ENCODE data around the gene DNAAF1.
A peak's percentile ranks its signal among the peaks of the same experiment; 100 is the strongest.
"Not testable (repeated sequence)": the region's sequence is repeated elsewhere in the genome, so short reads cannot be mapped to it uniquely, and the experiment has no call there.

DNAAF1 gene

GRCh38 chr16:84111949-84112348, 33.2 kb upstream of the DNAAF1 start:
- Mint-ChIP-seq H3K4me1 (ENCODE audit: low read depth in 2 of 2) (peaks cover 27 to 33% of the 10 kb centered on the region in 2 donors), H3K36me3 (ENCODE audit: insufficient read depth) (peaks cover 44% of the 10 kb centered on the region)
- H3K9me3 Mint-ChIP-seq; H3K27me3 Mint-ChIP-seq; ATAC-seq (replicated peaks); DNase-seq; H3K4me3 Mint-ChIP-seq; H3K27ac Mint-ChIP-seq: not testable (repeated sequence)

GRCh38 chr16:84115919-84116719, 29.0 kb upstream of the DNAAF1 start:
- peaks cover 26% of the 10 kb centered on the region for H3K36me3 Mint-ChIP-seq (ENCODE audit: insufficient read depth)
- ATAC-seq (replicated peaks) (peak; percentile 58), DNase-seq (peak in 2 of 3 experiments; percentile 43 to 49)
- H3K9me3 Mint-ChIP-seq = no peaks in the 10 kb centered on the region
- no peaks in the 10 kb centered on the region for H3K27me3 Mint-ChIP-seq
- peaks cover 14 to 22% of the 10 kb centered on the region in 2 donors for H3K4me1 Mint-ChIP-seq (ENCODE audit: low read depth in 2 of 2)
- H3K4me3 Mint-ChIP-seq = peak overlapping the region; percentile 90 to 92
- H3K27ac Mint-ChIP-seq = peak overlapping the region; percentile 93 to 98

DNA sequence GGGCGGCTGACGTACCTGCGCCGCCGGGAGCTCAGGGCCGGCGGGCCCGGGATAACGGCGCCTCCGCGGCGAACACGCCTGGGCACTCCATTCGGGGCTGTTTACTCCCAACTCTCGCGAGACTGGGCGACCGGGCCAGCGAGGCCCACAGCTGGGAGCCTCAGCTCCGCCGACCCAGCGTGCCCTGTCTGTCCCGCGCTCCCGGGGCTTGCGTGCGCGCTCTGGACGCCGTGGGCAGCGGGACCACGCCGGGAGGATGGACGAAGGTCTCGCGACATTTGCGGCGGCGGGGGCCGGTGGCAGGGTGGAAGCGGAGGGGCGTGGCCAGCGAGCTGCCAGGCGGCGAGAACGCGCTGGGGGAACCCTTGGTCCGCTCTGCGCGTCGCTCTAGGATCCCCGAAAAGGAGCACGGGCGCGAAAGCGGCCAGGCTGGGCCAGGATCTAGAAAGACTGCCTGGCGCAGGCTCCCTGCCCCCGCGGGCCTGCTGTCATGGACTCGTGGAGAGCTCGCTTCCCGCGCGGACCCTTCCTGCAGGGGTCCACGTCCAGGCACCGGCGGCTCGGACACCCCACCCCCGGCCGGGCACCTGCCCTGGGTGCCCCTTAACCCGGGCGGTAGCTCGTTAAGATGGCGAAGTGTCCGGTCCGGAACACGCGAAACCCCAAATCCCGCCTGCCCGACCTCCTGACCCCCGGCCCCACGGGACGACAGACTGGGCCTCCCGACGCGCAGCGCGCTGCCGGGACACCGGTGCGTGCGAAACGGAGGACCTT, 28.2 kb upstream of the DNAAF1 start, which contains the start of gene MBTPS1:
Gene MBTPS1, minus strand, starts transcription at position 223 of the 774 bp plus-strand sequence. CDS start 15,159 bp downstream, outside the sequence.
- Mint-ChIP-seq H3K36me3 (ENCODE audit: insufficient read depth) (peaks cover 21% of the 10 kb centered on the region), H3K27me3 (no peaks in the 10 kb centered on the region), H3K9me3 (no peaks in the 10 kb centered on the region), H3K4me3 (peak within 1 kb of the TSS; percentile 90 to 92), H3K27ac (peak within 1 kb of the TSS; percentile 93 to 98), H3K4me1 (ENCODE audit: low read depth in 2 of 2) (peaks cover 11 to 20% of the 10 kb centered on the region in 2 donors)
- DNase-seq (peak; percentile 97 to 98 (median 97)), ATAC-seq (replicated peaks) (peak; percentile 87)

- Mint-ChIP-seq H3K36me3 (ENCODE audit: insufficient read depth) (peaks cover 21% of the 10 kb centered on the region), H3K27ac (peak overlapping the region; percentile 93 to 98), H3K27me3 (no peaks in the 10 kb centered on the region), H3K4me1 (ENCODE audit: low read depth in 2 of 2) (peaks cover 11 to 20% of the 10 kb centered on the region in 2 donors), H3K9me3 (no peaks in the 10 kb centered on the region), H3K4me3 (peak overlapping the region; percentile 90 to 92)
- DNase-seq = no peak
- ATAC-seq (replicated peaks) = no peak
Observed at GRCh38 chr16:84117494-84117843, 27.6 kb upstream of the DNAAF1 start.

DNA sequence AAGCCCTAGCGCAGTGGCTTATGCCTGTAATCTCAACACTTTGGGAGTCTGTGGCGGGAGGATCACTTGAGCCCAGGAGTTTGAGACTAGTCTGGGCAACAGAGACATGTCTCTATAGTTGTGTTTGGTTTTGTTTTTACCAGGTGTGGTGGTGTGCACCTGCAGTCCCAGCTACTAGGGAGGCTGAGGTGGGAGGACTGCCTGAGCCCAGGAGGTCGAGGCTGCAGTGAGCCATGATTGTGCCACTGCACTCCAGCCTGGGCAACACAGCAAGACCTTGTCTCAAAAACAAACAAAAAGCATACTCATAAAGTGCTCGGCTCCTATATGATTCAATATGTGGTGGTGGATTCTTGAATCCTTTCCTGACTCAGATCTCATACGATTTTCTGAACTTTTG, 26.8 kb upstream of the DNAAF1 start:
- not testable (repeated sequence) for DNase-seq; H3K27me3 Mint-ChIP-seq; H3K9me3 Mint-ChIP-seq; H3K27ac Mint-ChIP-seq; ATAC-seq (replicated peaks)
- peaks cover 21% of the 10 kb centered on the region for H3K36me3 Mint-ChIP-seq (ENCODE audit: insufficient read depth)
- H3K4me3 Mint-ChIP-seq = peak overlapping the region in 1 of 2 donors; percentile 13
- H3K4me1 Mint-ChIP-seq (ENCODE audit: low read depth in 2 of 2) = peaks cover 11 to 20% of the 10 kb centered on the region in 2 donors

DNA sequence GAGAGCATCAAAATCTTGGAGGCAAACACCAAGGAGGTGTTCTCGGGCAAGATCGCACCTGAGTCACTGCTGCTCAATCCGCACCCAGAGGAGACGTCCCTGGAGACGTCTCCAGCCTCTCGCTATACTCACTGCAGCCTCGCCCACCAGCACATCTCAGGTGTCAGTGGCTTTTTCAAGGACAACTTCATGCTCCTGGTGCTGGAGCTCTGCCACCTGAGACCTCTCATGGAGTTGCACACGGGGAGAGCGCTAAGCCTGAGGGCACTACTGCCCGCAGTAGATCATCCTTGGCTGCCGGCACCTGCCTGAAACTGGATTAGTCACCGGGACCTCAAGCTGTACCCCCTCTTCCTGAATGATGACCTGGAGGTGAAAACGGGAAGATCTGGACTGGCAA, 25.7 kb upstream of the DNAAF1 start:
- DNase-seq (no peak), ATAC-seq (replicated peaks) (no peak)
- no peaks in the 10 kb centered on the region for H3K9me3 Mint-ChIP-seq
- H3K27ac Mint-ChIP-seq = no peak overlapping the region
- peaks cover 17% of the 10 kb centered on the region for H3K36me3 Mint-ChIP-seq (ENCODE audit: insufficient read depth)
- no peak overlapping the region for H3K4me3 Mint-ChIP-seq
- no peaks in the 10 kb centered on the region for H3K27me3 Mint-ChIP-seq
- H3K4me1 Mint-ChIP-seq (ENCODE audit: low read depth in 2 of 2) = peaks cover 10 to 20% of the 10 kb centered on the region in 2 donors

GRCh38 chr16:84120023-84120422, 25.1 kb upstream of the DNAAF1 start:
- Mint-ChIP-seq H3K9me3 (no peaks in the 10 kb centered on the region), H3K4me3 (no peak overlapping the region), H3K36me3 (ENCODE audit: insufficient read depth) (peaks cover 16% of the 10 kb centered on the region), H3K27me3 (no peaks in the 10 kb centered on the region), H3K4me1 (ENCODE audit: low read depth in 2 of 2) (peaks cover 8 to 18% of the 10 kb centered on the region in 2 donors), H3K27ac (no peak overlapping the region)
- DNase-seq (no peak), ATAC-seq (replicated peaks) (no peak)

DNA sequence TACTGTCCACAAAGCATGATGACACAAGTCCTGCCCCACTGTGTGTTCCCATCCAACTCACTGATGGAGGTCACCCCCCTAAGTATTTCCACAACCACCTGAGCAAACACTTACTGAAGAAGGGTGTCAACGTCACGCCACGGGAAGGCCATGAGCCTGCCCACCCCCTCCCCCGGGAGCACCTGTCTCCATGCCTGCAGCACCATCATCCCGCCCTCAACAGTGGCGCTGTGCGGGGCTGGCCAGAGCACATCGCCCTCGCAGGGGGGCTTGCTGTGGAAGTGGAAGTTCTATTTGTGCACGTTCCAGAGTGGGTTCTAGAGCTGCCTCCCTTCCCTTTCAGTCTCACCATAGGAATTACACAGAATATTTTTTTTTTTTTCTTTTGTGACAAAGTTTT, 24.1 kb upstream of the DNAAF1 start:
- Mint-ChIP-seq H3K27me3 (no peaks in the 10 kb centered on the region), H3K4me3 (no peak overlapping the region), H3K36me3 (ENCODE audit: insufficient read depth) (peaks cover 17% of the 10 kb centered on the region), H3K4me1 (ENCODE audit: low read depth in 2 of 2) (peaks cover 3 to 8% of the 10 kb centered on the region in 2 donors), H3K27ac (no peak overlapping the region), H3K9me3 (no peaks in the 10 kb centered on the region)
- DNase-seq = no peak
- ATAC-seq (replicated peaks) = no peak

- Mint-ChIP-seq H3K27me3 (no peaks in the 10 kb centered on the region), H3K4me1 (ENCODE audit: low read depth in 2 of 2) (no peaks in the 10 kb centered on the region), H3K9me3 (no peaks in the 10 kb centered on the region)
Observed at GRCh38 chr16:84124257-84125073, 20.6 kb upstream of the DNAAF1 start.

DNA sequence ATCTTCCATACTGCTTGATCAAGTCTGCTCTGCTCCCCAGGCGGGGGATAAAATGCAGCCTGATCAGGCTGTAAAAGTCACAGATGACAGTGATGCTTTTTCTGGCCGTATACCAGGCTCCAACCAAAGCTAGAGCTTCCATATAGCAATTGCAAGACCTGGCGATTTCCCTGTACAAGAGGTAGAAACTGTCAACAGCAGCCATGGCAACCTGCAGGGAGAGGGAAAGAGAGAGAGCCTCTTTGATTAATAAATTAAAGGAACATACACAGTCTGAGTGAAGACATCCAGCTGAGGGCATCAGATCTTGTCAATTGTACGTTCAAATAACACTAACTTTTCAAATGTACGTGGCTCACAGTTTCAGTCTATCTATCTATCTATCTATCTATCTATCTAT, 14.0 kb upstream of the DNAAF1 start:
- Mint-ChIP-seq H3K4me3 (no peak overlapping the region), H3K27ac (no peak overlapping the region)
- ATAC-seq (replicated peaks) = no peak

More at GRCh38 chr16:84124257-84125073, 20.6 kb upstream of the DNAAF1 start:
- Mint-ChIP-seq H3K36me3 (ENCODE audit: insufficient read depth) (peaks cover 7% of the 10 kb centered on the region), H3K27ac (no peak overlapping the region), H3K4me3 (no peak overlapping the region)
- DNase-seq (no peak), ATAC-seq (replicated peaks) (no peak)

DNA sequence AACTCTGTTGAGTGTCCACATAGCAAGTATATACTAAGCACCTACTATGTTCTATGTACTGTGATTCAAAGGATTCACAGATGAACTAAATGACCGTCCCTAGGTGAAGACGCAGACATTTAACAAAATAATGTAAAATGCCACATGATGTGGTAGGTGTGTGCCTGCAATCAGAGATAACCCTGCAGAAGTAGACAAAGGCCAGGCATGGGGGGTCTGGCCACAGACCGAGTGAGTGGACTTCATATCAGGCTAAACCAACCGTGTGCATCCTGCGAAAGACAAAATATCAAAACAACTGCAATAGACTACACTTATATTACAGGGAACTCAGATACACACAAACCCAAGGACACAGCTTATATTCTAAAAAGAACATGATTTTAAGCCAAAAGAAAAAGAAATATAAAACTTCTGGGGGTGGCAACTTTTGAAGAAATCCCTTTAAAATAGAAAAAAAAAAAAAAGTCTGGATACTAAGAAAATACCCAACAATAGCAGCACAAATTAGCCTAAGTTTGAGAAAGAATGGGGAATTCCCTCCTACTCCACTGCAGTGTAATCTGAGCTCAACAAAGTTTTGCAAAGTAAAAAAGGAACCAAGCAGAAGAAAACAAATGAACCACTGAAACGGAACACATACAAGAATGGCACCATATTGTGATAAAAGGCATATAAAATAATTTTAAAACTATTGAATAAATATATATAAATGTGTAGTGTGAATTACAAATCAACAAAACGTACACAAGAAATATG, 12.4 kb upstream of the DNAAF1 start:
- Mint-ChIP-seq H3K27me3 (no peaks in the 10 kb centered on the region), H3K9me3 (no peaks in the 10 kb centered on the region), H3K27ac (no peak overlapping the region), H3K4me1 (ENCODE audit: low read depth in 2 of 2) (peaks cover 0 to 13% of the 10 kb centered on the region in 2 donors), H3K36me3 (ENCODE audit: insufficient read depth) (peaks cover 8% of the 10 kb centered on the region), H3K4me3 (no peak overlapping the region)
- DNase-seq = no peak
- no peak for ATAC-seq (replicated peaks)

More for the DNA sequence above, 14.0 kb upstream of the DNAAF1 start:
- no peak for DNase-seq
- H3K36me3 Mint-ChIP-seq (ENCODE audit: insufficient read depth) = peaks cover 11% of the 10 kb centered on the region
- H3K4me1 Mint-ChIP-seq (ENCODE audit: low read depth in 2 of 2) = peaks cover 0 to 3% of the 10 kb centered on the region in 2 donors
- no peaks in the 10 kb centered on the region for H3K27me3 Mint-ChIP-seq
- H3K9me3 Mint-ChIP-seq = no peaks in the 10 kb centered on the region

DNA sequence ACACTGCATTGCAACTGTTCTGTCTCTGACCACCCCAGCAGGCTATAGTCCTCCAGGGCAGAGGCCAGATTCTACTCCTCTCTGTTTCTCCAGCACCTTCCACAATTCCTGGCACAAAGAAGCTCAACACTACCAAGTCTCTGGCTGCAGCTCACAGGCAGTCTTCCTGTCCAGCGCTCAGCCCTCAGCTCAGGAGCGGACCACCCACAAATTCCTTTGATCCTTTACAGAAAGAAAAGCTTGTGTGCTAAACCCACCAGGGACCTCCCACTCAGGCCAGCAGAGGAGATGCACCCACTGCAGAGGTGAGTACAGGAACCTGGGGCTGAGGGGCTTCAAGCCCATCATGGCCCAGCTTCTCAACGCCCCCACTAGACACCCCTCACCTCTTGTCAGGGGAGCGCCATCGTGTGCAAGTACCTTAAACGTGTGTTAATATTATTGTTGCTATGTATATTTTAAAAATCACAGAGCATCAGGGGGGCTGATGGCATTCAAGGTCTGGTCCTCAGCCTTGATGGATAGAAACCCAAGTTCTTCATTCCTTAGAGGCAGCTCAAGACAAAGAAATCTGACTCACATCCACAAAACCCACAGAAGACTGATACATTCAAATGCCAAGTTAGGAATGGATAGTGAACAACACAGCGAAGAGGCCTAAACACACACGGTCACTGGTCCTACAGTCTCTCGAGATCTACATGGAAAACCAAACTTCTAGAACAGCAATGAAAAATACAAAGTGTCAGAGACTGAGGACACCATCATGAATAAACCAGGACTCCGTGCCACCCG, 8.6 kb upstream of the DNAAF1 start:
- H3K36me3 Mint-ChIP-seq (ENCODE audit: insufficient read depth) = peaks cover 6% of the 10 kb centered on the region
- ATAC-seq (replicated peaks) = no peak
- peak overlapping the region in 1 of 2 donors; percentile 82 for H3K27ac Mint-ChIP-seq
- H3K9me3 Mint-ChIP-seq = no peaks in the 10 kb centered on the region
- no peaks in the 10 kb centered on the region for H3K27me3 Mint-ChIP-seq
- no peak for DNase-seq
- no peak overlapping the region for H3K4me3 Mint-ChIP-seq
- H3K4me1 Mint-ChIP-seq (ENCODE audit: low read depth in 2 of 2) = peaks cover 0 to 24% of the 10 kb centered on the region in 2 donors

Data from effector memory CD8-positive, alpha-beta T cell (primary cell).